ENCODE results near the gene IMMP2L. TPM values are rescaled to one million over a fixed set of nuclear protein-coding genes. Genes with fewer than 3 reads are reported as not detected.

The IMMP2L gene
- total RNA-seq, 1 donor from 2014 or later = 20.0 TPM

- H3K9me3 Mint-ChIP-seq = no peaks in the 10 kb centered on the region
- no peak overlapping the region for H3K27ac Mint-ChIP-seq
- no peaks in the 10 kb centered on the region for H3K27me3 Mint-ChIP-seq (ENCODE audit: low read depth)
- no peak for DNase-seq (ENCODE audit: low spot score)
- no peak overlapping the region for H3K4me3 Mint-ChIP-seq (ENCODE audit: low read depth)
- intact Hi-C loops (cut with micrococcal nuclease) = loop anchor here (2.0 kb wide), 1 partner anchor 36 kb away; no protein-coding TSS in a partner anchor
- H3K4me1 Mint-ChIP-seq (ENCODE audit: low read depth) = peaks cover 16% of the 10 kb centered on the region
- no peaks in the 10 kb centered on the region for H3K36me3 Mint-ChIP-seq (ENCODE audit: low read depth)
These were observed 387.8 kb downstream of the IMMP2L start for GRCh38 chr7:111174510-111174909.

DNA sequence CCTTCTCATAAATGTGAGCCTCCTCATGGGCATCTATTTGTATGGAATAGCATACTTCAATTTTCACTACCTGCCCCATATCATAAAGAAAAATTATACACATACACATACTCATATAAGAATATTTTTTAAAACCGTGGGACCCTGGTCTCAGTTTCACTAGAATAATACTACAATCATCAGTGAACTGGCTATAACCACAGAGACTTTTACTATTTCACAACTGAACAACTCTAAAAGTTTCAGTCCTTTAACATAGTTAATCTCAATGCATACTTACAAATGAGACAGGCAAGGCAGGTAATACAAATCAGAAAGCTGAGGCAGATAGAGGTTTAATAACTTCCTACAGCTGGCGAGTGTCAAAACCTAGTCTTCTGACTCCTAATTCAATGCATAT, 388.3 kb downstream of the IMMP2L start:
- Mint-ChIP-seq H3K36me3 (ENCODE audit: low read depth) (no peaks in the 10 kb centered on the region), H3K27ac (no peak overlapping the region), H3K4me3 (ENCODE audit: low read depth) (no peak overlapping the region), H3K9me3 (no peaks in the 10 kb centered on the region), H3K27me3 (ENCODE audit: low read depth) (no peaks in the 10 kb centered on the region), H3K4me1 (ENCODE audit: low read depth) (peaks cover 17% of the 10 kb centered on the region)
- DNase-seq (ENCODE audit: low spot score) = no peak
- intact Hi-C loops (cut with micrococcal nuclease) = loop anchor here (2.0 kb wide), 1 partner anchor 35 kb away; no protein-coding TSS in a partner anchor

GRCh38 chr7:111173528-111173927, 388.8 kb downstream of the IMMP2L start:
- no peak for DNase-seq (ENCODE audit: low spot score)
- Mint-ChIP-seq H3K27me3 (ENCODE audit: low read depth) (no peaks in the 10 kb centered on the region), H3K4me3 (ENCODE audit: low read depth) (no peak overlapping the region), H3K9me3 (no peaks in the 10 kb centered on the region), H3K4me1 (ENCODE audit: low read depth) (peaks cover 17% of the 10 kb centered on the region), H3K36me3 (ENCODE audit: low read depth) (no peaks in the 10 kb centered on the region), H3K27ac (no peak overlapping the region)
- intact Hi-C loops (cut with micrococcal nuclease) = no loop called here

DNA sequence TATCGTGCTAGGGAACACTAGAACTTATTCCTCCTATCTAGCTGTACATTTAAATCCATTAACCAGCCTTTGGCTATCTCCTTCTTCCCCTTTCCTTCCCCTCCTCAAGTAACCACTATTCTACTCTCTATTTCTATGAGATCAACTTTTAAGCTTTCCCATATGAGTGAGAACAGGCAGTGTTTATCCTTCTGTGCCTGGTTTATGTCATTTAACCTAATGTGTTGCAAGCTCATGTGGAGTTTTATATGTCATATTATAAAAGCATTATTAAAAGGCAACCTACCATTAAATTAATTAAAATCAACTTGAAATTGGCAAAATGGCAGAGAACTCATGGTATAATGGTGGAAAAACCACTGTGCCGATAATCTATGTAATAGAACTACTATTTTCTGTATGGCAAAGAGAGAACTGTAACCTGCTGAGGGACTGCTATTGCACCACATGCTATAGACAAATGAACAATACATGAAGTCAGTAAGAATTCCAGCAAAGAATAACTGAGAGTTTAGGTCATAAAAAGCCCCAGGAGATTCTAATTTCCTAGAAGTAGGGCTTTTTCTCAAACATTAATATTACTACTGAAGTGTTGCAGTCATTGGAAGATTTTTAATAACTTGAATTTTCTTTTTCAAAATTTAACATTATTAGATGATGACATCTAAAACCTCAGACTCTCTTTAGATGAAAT, 389.6 kb downstream of the IMMP2L start:
- H3K4me1 Mint-ChIP-seq (ENCODE audit: low read depth) = peaks cover 17% of the 10 kb centered on the region
- no peaks in the 10 kb centered on the region for H3K9me3 Mint-ChIP-seq
- H3K27me3 Mint-ChIP-seq (ENCODE audit: low read depth) = no peaks in the 10 kb centered on the region
- intact Hi-C loops (cut with micrococcal nuclease) = no loop called here
- no peak overlapping the region for H3K4me3 Mint-ChIP-seq (ENCODE audit: low read depth)
- no peaks in the 10 kb centered on the region for H3K36me3 Mint-ChIP-seq (ENCODE audit: low read depth)
- H3K27ac Mint-ChIP-seq = no peak overlapping the region
- no peak for DNase-seq (ENCODE audit: low spot score)

- intact Hi-C loops (cut with micrococcal nuclease) = no loop called here
- Mint-ChIP-seq H3K9me3 (no peaks in the 10 kb centered on the region), H3K27ac (no peak overlapping the region), H3K4me1 (ENCODE audit: low read depth) (peaks cover 2% of the 10 kb centered on the region), H3K4me3 (ENCODE audit: low read depth) (no peak overlapping the region), H3K27me3 (ENCODE audit: low read depth) (no peaks in the 10 kb centered on the region), H3K36me3 (ENCODE audit: low read depth) (no peaks in the 10 kb centered on the region)
- no peak for DNase-seq (ENCODE audit: low spot score)
These were observed 394.1 kb downstream of the IMMP2L start for GRCh38 chr7:111168182-111168581.

- H3K9me3 Mint-ChIP-seq = no peaks in the 10 kb centered on the region
- H3K4me1 Mint-ChIP-seq (ENCODE audit: low read depth) = peaks cover under 1% of the 10 kb centered on the region
- no peaks in the 10 kb centered on the region for H3K36me3 Mint-ChIP-seq (ENCODE audit: low read depth)
- no peak overlapping the region for H3K4me3 Mint-ChIP-seq (ENCODE audit: low read depth)
- no peak overlapping the region for H3K27ac Mint-ChIP-seq
- DNase-seq (ENCODE audit: low spot score) = no peak
- intact Hi-C loops (cut with micrococcal nuclease) = no loop called here
- H3K27me3 Mint-ChIP-seq (ENCODE audit: low read depth) = no peaks in the 10 kb centered on the region
These were observed 397.9 kb downstream of the IMMP2L start for GRCh38 chr7:111164442-111164841.

- Mint-ChIP-seq H3K36me3 (ENCODE audit: low read depth) (no peaks in the 10 kb centered on the region), H3K27ac (no peak overlapping the region), H3K9me3 (no peaks in the 10 kb centered on the region), H3K27me3 (ENCODE audit: low read depth) (no peaks in the 10 kb centered on the region), H3K4me1 (ENCODE audit: low read depth) (no peaks in the 10 kb centered on the region), H3K4me3 (ENCODE audit: low read depth) (no peak overlapping the region)
- intact Hi-C loops (cut with micrococcal nuclease) = no loop called here
- DNase-seq (ENCODE audit: low spot score) = no peak
These were observed 399.6 kb downstream of the IMMP2L start for GRCh38 chr7:111162692-111163091.

- no peaks in the 10 kb centered on the region for H3K27me3 Mint-ChIP-seq (ENCODE audit: low read depth)
- no peaks in the 10 kb centered on the region for H3K9me3 Mint-ChIP-seq
- intact Hi-C loops (cut with micrococcal nuclease) = no loop called here
- DNase-seq (ENCODE audit: low spot score) = no peak
- no peak overlapping the region for H3K27ac Mint-ChIP-seq
- H3K4me3 Mint-ChIP-seq (ENCODE audit: low read depth) = no peak overlapping the region
- peaks cover 6% of the 10 kb centered on the region for H3K4me1 Mint-ChIP-seq (ENCODE audit: low read depth)
- H3K36me3 Mint-ChIP-seq (ENCODE audit: low read depth) = no peaks in the 10 kb centered on the region
These were observed 402.0 kb downstream of the IMMP2L start for GRCh38 chr7:111160297-111160696.

- intact Hi-C loops (cut with micrococcal nuclease) = no loop called here
- Mint-ChIP-seq H3K27me3 (ENCODE audit: low read depth) (no peaks in the 10 kb centered on the region), H3K36me3 (ENCODE audit: low read depth) (no peaks in the 10 kb centered on the region), H3K27ac (no peak overlapping the region), H3K4me1 (ENCODE audit: low read depth) (peaks cover 6% of the 10 kb centered on the region), H3K4me3 (ENCODE audit: low read depth) (no peak overlapping the region), H3K9me3 (no peaks in the 10 kb centered on the region)
- no peak for DNase-seq (ENCODE audit: low spot score)
These were observed 402.9 kb downstream of the IMMP2L start for GRCh38 chr7:111159426-111159825.

- H3K9me3 Mint-ChIP-seq = no peaks in the 10 kb centered on the region
- intact Hi-C loops (cut with micrococcal nuclease) = no loop called here
- peaks cover 3% of the 10 kb centered on the region for H3K4me1 Mint-ChIP-seq (ENCODE audit: low read depth)
- DNase-seq (ENCODE audit: low spot score) = no peak
- no peaks in the 10 kb centered on the region for H3K27me3 Mint-ChIP-seq (ENCODE audit: low read depth)
- H3K27ac Mint-ChIP-seq = no peak overlapping the region
- no peak overlapping the region for H3K4me3 Mint-ChIP-seq (ENCODE audit: low read depth)
- no peaks in the 10 kb centered on the region for H3K36me3 Mint-ChIP-seq (ENCODE audit: low read depth)
These were observed 411.6 kb downstream of the IMMP2L start for GRCh38 chr7:111150709-111151108.

- intact Hi-C loops (cut with micrococcal nuclease) = no loop called here
- Mint-ChIP-seq H3K27ac (no peak overlapping the region), H3K27me3 (ENCODE audit: low read depth) (no peaks in the 10 kb centered on the region), H3K36me3 (ENCODE audit: low read depth) (no peaks in the 10 kb centered on the region), H3K4me1 (ENCODE audit: low read depth) (peaks cover 3% of the 10 kb centered on the region), H3K4me3 (ENCODE audit: low read depth) (no peak overlapping the region), H3K9me3 (no peaks in the 10 kb centered on the region)
- no peak for DNase-seq (ENCODE audit: low spot score)
These were observed 414.4 kb downstream of the IMMP2L start for GRCh38 chr7:111147708-111148533.

- H3K4me1 Mint-ChIP-seq (ENCODE audit: low read depth) = peaks cover 3% of the 10 kb centered on the region
- no peaks in the 10 kb centered on the region for H3K9me3 Mint-ChIP-seq
- H3K36me3 Mint-ChIP-seq (ENCODE audit: low read depth) = no peaks in the 10 kb centered on the region
- intact Hi-C loops (cut with micrococcal nuclease) = no loop called here
- H3K27ac Mint-ChIP-seq = no peak overlapping the region
- no peak for DNase-seq (ENCODE audit: low spot score)
- no peak overlapping the region for H3K4me3 Mint-ChIP-seq (ENCODE audit: low read depth)
- no peaks in the 10 kb centered on the region for H3K27me3 Mint-ChIP-seq (ENCODE audit: low read depth)
These were observed 416.2 kb downstream of the IMMP2L start for GRCh38 chr7:111146136-111146535.

DNA sequence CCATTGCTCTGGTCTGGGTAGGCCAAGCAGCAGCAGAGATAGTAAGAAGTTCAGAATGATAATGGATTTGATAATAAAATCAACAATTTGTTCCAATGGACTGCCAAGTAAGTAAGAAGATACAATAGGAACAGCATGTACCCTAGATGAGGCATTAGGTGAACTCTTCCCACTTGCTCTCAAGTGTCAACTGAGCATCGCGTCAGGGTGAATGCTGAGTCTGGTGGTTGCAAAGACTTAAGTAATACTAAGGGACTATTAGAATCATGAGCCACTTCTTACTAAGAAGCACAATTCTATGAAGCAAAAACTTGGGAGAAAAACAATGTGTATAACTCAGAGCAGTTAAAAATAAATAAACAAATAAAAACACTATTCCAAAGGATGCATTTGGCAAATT, 416.8 kb downstream of the IMMP2L start:
- Mint-ChIP-seq H3K4me3 (ENCODE audit: low read depth) (no peak overlapping the region), H3K4me1 (ENCODE audit: low read depth) (peaks cover 7% of the 10 kb centered on the region), H3K27ac (no peak overlapping the region), H3K27me3 (ENCODE audit: low read depth) (no peaks in the 10 kb centered on the region), H3K36me3 (ENCODE audit: low read depth) (no peaks in the 10 kb centered on the region), H3K9me3 (no peaks in the 10 kb centered on the region)
- intact Hi-C loops (cut with micrococcal nuclease) = no loop called here
- no peak for DNase-seq (ENCODE audit: low spot score)

All from activated T-helper 2 cell treated with anti-CD3 and anti-CD28 coated beads, Interferon-gamma antibody, Interleukin-2, Interleukin-4, amounts not matched to agents 10 μg/mL and 5 μg/mL and 100 μg/mL, durations not matched to agents 14 hours and 24 hours and 36 hours (primary cell).